ENCODE data around the gene LRP1B. TPM values are rescaled to one million over a fixed set of nuclear protein-coding genes. Genes with fewer than 3 reads are reported as not detected.

Gene LRP1B
- total RNA-seq, 1 experiment from 2014 or later = 0.21 TPM

DNA sequence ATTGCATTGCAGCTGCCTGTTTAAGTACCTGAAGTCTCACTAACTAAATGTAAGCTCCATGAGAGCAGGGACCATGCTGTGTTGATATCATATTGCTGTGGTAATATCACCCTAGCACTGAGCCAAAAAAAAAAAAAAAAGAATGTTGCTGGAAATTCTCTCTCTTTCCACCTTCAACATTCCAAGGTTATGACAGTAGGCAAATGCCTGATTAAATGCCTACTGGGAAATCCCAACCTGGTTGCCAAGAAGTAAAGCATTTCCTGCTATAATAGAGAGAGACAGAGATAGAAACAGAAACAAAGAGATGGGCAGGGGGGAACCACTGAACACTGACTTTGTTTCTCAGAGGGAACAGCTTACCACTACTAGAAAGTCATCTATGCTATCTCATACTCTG lies 1604.2 kb downstream of the LRP1B start:
- CTCF ChIA-PET = interaction anchor here (0.5 kb wide), 1 partner anchor 151 kb away, joined by 3 read pairs; no protein-coding TSS in a partner anchor
- H3K27me3 Mint-ChIP-seq (ENCODE audit: unreplicated experiment) = no peaks in the 10 kb centered on the region
- H3K36me3 Mint-ChIP-seq (ENCODE audit: insufficient read depth, unreplicated experiment) = no peaks in the 10 kb centered on the region
- BruUV-seq (replicated peaks) = no TSS peak
- intact Hi-C loops (cut with micrococcal nuclease; ENCODE audit: unreplicated experiment) = loop anchor here (10.0 kb wide), 1 partner anchor 338 kb away; no protein-coding TSS in a partner anchor
- H3K4me1 Mint-ChIP-seq (ENCODE audit: low read depth, unreplicated experiment) = peaks cover 22% of the 10 kb centered on the region
- peaks cover 2% of the 10 kb centered on the region for H3K9me3 Mint-ChIP-seq (ENCODE audit: low read depth, unreplicated experiment)
- TF ChIP-seq, protein P1, sequence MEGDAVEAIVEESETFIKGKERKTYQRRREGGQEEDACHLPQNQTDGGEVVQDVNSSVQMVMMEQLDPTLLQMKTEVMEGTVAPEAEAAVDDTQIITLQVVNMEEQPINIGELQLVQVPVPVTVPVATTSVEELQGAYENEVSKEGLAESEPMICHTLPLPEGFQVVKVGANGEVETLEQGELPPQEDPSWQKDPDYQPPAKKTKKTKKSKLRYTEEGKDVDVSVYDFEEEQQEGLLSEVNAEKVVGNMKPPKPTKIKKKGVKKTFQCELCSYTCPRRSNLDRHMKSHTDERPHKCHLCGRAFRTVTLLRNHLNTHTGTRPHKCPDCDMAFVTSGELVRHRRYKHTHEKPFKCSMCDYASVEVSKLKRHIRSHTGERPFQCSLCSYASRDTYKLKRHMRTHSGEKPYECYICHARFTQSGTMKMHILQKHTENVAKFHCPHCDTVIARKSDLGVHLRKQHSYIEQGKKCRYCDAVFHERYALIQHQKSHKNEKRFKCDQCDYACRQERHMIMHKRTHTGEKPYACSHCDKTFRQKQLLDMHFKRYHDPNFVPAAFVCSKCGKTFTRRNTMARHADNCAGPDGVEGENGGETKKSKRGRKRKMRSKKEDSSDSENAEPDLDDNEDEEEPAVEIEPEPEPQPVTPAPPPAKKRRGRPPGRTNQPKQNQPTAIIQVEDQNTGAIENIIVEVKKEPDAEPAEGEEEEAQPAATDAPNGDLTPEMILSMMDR (IDR thresholded peaks at IDR 0.05; ENCODE audit: unreplicated experiment) = no peak
- DNase-seq = peak; percentile 23
- H3K4me3 Mint-ChIP-seq (ENCODE audit: low read depth, unreplicated experiment) = no peak overlapping the region
- H3K27ac Mint-ChIP-seq (ENCODE audit: unreplicated experiment) = no peak overlapping the region

DNA sequence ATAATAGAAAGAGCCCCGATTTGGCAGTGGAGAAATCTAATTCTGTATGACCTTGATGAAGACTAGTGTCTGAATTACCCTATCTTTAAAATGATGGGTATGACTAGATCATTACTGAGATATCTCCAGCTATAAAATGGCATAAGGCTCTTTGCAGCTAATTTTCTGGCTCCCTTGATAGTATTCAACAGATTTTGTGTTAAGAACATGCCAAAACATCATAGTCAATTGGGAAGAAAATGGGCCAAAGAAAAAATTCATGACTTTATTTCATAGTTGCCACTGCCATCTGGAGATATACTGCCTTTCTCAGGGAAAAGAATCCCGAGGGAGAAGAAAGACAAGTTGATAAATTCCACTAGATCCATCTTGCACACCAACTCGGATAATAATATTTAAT lies 1618.7 kb downstream of the LRP1B start:
- DNase-seq = no peak
- TF ChIP-seq, protein P1 (IDR thresholded peaks at IDR 0.05; ENCODE audit: unreplicated experiment) = no peak
- CTCF ChIA-PET = no interaction called here
- Mint-ChIP-seq H3K4me1 (ENCODE audit: low read depth, unreplicated experiment) (no peaks in the 10 kb centered on the region), H3K36me3 (ENCODE audit: insufficient read depth, unreplicated experiment) (no peaks in the 10 kb centered on the region), H3K4me3 (ENCODE audit: low read depth, unreplicated experiment) (no peak overlapping the region), H3K27me3 (ENCODE audit: unreplicated experiment) (no peaks in the 10 kb centered on the region), H3K27ac (ENCODE audit: unreplicated experiment) (no peak overlapping the region), H3K9me3 (ENCODE audit: low read depth, unreplicated experiment) (no peaks in the 10 kb centered on the region)
- BruUV-seq (replicated peaks) = no TSS peak
- intact Hi-C loops (cut with micrococcal nuclease; ENCODE audit: unreplicated experiment) = no loop called here

DNA sequence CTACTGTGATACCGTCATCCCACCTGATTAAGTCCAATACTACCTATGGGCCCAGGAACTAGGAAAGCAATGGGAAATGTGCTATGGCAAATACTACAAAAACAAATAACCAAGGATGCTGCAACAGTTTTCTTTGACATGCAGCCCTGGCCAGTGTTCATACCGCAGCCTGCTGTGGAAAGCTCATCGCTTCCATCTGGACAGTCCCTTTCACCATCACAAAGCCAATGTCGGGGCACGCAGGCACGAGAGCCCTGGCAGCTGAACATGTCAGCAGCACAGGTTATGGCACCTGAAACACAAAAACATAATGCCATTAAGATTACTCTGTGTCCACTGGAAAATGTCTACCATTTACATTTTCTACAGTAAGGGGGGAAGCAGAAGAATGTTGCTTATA lies 1621.1 kb downstream of the LRP1B start:
- Mint-ChIP-seq H3K9me3 (ENCODE audit: low read depth, unreplicated experiment) (no peaks in the 10 kb centered on the region), H3K36me3 (ENCODE audit: insufficient read depth, unreplicated experiment) (no peaks in the 10 kb centered on the region), H3K4me3 (ENCODE audit: low read depth, unreplicated experiment) (no peak overlapping the region), H3K27me3 (ENCODE audit: unreplicated experiment) (no peaks in the 10 kb centered on the region), H3K4me1 (ENCODE audit: low read depth, unreplicated experiment) (no peaks in the 10 kb centered on the region), H3K27ac (ENCODE audit: unreplicated experiment) (no peak overlapping the region)
- CTCF ChIA-PET = interaction anchor here (0.5 kb wide), 1 partner anchor 38 kb away, joined by 6 read pairs; no protein-coding TSS in a partner anchor
- no peak for DNase-seq
- TF ChIP-seq, protein P1 (IDR thresholded peaks at IDR 0.05; ENCODE audit: unreplicated experiment) = no peak
- intact Hi-C loops (cut with micrococcal nuclease; ENCODE audit: unreplicated experiment) = no loop called here
- BruUV-seq (replicated peaks) = no TSS peak

DNA sequence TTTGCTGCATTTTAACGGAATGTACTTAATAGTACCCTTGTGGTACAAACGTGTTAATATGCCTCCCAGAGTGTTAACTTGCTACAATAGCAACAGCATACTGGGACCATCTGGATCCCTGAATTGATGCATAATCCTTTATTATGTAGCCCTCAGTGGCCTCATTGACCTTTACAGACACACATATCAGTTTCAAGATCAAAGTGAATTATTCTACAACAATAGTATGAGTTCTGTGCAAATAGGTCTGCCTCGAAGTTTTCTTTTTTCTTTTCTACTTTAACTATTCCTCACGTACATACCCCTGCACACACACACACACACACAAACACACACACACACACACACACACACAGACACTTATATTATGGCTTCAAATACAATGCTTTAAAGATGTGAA lies 1622.1 kb downstream of the LRP1B start:
- intact Hi-C loops (cut with micrococcal nuclease; ENCODE audit: unreplicated experiment) = no loop called here
- no peaks in the 10 kb centered on the region for H3K4me1 Mint-ChIP-seq (ENCODE audit: low read depth, unreplicated experiment)
- no peaks in the 10 kb centered on the region for H3K9me3 Mint-ChIP-seq (ENCODE audit: low read depth, unreplicated experiment)
- H3K27ac Mint-ChIP-seq (ENCODE audit: unreplicated experiment) = no peak overlapping the region
- H3K36me3 Mint-ChIP-seq (ENCODE audit: insufficient read depth, unreplicated experiment) = no peaks in the 10 kb centered on the region
- BruUV-seq (replicated peaks) = no TSS peak
- CTCF ChIA-PET = no interaction called here
- no peak for DNase-seq
- TF ChIP-seq, protein P1 (IDR thresholded peaks at IDR 0.05; ENCODE audit: unreplicated experiment) = no peak
- no peaks in the 10 kb centered on the region for H3K27me3 Mint-ChIP-seq (ENCODE audit: unreplicated experiment)
- no peak overlapping the region for H3K4me3 Mint-ChIP-seq (ENCODE audit: low read depth, unreplicated experiment)
